ENCODE results near the gene SCN4B.

DNA sequence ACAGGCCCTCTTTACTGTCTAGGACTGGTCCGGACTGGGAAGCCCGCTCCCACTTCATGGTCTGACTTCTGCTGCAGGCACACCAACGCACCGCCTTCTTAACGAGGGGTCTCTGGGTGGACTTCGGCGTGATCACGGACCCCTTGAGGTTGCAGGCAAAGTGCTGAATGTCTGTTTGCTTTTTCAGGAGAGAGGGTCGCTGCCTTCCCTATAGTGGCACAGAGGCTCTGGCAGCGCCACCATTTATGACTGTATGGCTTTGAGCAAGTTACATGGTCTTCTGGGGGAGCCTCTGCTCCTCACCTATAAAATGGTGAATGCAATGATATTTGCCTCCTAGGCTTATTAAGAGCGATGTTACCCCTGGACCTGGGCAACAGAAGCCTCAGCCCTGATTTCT is 1.4 kb upstream of the SCN4B start:
- TF ChIP-seq, protein P1, sequence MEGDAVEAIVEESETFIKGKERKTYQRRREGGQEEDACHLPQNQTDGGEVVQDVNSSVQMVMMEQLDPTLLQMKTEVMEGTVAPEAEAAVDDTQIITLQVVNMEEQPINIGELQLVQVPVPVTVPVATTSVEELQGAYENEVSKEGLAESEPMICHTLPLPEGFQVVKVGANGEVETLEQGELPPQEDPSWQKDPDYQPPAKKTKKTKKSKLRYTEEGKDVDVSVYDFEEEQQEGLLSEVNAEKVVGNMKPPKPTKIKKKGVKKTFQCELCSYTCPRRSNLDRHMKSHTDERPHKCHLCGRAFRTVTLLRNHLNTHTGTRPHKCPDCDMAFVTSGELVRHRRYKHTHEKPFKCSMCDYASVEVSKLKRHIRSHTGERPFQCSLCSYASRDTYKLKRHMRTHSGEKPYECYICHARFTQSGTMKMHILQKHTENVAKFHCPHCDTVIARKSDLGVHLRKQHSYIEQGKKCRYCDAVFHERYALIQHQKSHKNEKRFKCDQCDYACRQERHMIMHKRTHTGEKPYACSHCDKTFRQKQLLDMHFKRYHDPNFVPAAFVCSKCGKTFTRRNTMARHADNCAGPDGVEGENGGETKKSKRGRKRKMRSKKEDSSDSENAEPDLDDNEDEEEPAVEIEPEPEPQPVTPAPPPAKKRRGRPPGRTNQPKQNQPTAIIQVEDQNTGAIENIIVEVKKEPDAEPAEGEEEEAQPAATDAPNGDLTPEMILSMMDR (IDR thresholded peaks at IDR 0.05), result no peak
- no peak for TF ChIP-seq POLR2A (IDR thresholded peaks at IDR 0.05)
